Left hindlimb (tissue), 1 donor: Measurements from ENCODE around the gene KLF9.

ENCODE experiments used
- DNase-seq: peaks from one replicate; pipeline ENCODE4 v3.0.0-alpha.2; 2018

Gene KLF9

DNA sequence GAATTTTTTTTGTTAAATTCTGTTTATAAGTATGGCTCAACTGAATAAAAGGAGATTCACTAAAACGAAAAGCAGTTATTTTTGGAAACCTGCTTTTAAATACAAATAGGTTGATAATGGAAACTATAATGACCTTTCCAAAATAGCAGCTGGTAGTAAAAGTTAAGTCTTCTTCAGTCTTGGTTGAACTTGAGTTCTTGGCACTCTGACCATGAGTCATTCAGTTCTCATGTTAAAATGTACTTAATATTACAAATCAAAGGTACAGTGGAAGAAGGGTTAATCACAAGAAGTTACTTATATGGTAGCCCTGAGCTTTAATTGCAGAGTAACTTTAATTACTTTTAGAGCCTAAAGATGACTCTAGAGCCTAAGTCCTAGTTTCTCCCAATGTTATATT, 62.1 kb downstream of the KLF9 start:
- DNase-seq, result no peak

DNA sequence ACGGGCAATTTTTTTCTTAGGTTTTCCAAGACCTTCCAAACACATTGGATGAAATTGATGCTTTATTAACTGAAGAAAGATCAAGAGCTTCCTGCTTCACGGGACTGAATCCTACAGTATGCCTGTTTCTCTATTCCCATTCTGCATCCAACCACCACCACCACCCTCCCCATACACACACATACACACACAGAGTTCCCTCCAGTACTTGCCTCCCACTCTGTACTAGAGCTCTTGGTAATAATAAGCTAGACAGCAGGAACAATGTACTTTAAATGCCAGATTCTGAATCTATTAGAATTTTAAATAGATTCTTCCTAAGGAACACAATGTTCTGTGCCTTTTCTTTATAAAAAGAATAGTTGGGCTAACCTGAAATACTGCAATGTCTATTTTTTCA, 67.4 kb downstream of the KLF9 start:
- no peak for DNase-seq

DNA sequence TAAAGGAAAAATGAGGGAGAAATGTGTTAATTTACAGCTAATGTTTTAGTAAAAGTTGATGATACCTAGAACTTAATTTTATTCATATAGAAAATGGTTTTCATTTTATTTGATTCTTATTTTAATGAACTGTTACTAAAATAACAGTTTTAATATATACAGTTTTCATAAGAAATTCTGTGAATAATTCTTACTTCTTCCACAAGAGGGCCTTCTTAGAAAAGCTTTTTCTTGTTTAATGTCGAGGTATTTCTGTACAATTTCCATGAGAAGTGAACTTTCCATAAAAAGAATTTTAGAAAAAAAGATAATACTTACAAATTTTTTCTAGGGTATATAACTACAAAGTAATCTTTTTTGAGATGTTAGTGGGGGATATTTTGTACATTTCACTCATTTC, 73.9 kb downstream of the KLF9 start:
- DNase-seq, result no peak
